Measurements from ENCODE around the gene SETD4.
"Not testable (repeated sequence)": the region's sequence is repeated elsewhere in the genome, so short reads cannot be mapped to it uniquely, and the experiment has no call there.

The SETD4 gene

DNA sequence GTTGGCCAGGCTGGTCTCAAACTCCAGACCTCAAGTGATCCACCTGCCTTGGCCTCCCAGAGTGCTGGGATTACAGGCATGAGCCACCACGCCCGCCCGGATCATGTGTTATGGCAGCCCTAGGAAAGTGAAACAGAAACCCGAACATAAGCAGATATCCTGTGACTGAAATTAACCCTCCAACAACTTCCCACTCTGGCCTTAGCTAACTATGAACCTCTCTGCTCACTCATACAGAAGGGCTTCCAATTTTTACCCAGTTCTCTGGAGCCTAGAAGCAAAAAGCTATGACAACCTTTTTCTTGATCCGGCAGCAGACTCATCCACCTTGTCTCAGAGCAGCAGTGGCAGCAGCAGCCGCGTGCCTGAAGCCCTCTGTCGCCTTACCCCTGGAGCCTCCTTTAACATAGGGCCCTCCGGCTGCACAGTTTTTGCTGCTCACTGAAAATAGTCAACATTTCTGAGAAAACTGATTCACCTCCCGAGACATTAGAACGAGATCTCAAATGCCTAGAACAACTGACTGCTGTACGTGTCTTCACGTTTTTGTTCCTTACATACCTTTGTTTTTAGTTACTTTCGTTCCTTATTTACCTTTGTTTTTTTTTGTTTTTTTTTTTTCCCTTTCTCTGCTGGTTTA is 18.8 kb upstream of the SETD4 start:
- no peak for DNase-seq (ENCODE audit: low spot score)

DNA sequence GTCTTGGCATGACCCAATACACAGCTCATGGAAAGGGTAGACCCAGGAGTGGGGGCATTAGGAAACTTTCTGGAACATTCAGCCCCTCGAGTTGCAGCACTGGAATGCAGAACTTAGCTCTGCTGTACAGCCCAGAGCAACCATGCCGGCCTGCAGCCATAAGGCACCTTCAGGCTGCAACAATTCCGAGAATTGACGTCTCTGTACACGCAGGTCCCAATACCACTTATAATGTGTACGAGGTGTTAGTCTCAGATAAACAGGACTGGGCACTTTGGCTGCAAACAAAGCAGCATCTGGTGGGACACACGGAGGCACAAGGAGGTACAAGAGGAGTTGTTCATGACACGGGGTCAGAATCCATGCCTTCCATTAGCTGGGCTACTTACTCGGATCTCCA is 17.4 kb upstream of the SETD4 start:
- DNase-seq (ENCODE audit: low spot score), result no peak

DNA sequence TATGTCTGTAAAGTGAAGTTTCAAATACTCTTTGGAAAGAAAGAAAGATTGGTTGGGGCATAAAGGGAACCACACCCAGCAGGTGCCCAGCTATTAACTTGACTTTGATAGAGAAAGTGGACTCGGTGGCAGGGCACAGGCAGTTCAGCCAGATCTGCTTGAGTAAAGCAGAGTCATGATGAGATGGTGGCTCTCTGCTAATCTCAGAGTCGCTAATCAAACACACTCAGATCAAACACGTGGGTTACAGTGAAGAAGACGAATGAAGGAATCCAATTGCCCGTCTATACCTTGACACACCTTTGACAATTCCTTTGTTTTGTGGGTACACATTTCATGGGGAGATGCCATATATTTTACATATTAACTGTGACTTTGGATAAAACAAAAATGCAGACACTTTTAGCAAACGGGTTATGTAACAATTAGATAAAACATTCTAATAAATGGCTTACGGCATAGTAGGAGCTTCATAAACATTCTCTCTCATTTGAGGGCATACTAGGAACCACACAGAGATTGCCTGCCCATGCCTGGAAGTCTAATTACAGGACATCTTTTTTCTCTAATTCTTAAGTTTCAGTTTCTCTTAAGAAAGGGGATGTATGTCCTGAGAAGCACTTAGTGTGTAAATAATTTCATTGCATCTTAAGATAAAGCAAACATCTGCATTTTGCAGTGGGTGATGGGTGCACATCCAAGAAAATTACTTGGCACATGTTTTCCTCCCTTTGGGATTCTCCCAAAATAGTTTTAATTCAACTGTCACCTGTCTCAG is 16.7 kb upstream of the SETD4 start:
- DNase-seq (ENCODE audit: low spot score), result no peak

DNA sequence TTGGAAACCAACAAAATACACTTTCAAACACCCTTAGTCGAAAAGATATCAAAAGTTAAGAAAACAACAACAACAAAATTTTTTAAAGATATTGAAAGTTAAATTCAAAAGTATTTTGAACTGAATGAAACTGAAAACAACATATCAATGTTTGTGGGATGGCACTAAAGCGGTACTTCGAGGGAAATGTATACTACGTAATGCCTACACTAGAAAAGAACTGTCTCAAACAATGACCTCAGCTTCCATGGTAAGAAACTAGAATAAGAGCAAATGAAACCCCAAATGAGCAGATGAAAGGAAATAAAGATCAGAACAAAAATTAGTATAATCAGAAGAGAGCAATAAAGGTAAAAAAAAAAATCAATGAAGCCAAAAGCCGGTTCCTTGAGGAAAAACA is 15.6 kb upstream of the SETD4 start:
- no peak for DNase-seq (ENCODE audit: low spot score)

DNA sequence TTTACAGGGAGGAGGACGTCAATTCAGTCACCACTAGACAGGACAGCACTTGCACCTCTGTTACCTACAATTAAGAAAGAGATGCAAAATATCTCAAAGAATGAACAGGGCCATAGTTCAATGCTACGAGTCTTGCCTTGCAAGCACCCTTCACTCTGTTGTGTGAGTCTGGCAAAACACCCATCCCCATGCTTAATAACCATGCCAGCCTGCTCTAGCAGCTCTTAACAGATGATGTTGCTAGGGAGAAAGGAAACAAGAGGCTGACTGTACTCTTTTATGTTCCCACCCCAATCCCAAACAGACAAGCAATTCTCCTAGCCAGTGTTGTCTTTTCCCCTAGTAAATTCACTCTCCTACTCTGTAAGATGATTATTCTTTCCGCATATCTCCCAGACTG is 14.8 kb upstream of the SETD4 start:
- no peak for DNase-seq (ENCODE audit: low spot score)

DNA sequence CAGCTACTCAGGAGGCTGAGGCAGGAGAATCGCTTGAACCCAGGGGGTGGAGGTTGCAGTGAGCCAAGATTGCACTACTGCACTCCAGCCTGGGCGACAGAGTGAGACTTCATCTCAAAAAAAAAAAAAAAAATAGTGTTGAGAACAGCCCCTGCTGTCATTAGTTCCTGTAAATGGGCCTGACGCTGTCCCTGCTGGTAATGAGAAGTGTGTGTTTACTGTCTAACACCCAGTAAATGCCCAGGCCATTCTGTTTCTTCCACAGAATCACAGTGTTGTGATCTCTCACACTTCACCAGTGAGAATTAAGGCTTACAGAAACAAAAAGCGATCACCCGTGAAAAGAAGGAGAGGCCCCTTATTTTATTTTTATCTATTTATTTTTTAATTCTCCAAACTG is 13.6 kb upstream of the SETD4 start:
- not testable (repeated sequence) for DNase-seq (ENCODE audit: low spot score)

DNA sequence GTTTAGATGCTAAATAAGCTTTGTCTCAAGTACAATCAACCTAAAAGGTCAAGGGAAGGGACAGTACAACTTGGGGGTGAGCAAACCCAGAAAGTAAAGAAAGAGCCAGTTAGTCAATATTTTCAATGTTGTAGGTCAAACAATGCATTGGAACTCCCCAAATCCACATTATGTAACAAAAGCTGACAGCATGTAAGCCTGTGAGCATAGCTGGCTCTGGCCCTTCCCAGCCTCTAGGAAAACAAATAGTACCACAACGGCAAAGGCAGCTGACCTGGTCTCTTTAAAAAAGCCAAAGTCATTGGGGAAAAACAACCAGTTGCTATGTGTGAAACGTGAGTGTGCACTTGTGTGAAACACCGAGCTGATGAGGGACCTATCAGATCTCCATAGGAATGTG is 12.9 kb upstream of the SETD4 start:
- DNase-seq (ENCODE audit: low spot score), result no peak

DNA sequence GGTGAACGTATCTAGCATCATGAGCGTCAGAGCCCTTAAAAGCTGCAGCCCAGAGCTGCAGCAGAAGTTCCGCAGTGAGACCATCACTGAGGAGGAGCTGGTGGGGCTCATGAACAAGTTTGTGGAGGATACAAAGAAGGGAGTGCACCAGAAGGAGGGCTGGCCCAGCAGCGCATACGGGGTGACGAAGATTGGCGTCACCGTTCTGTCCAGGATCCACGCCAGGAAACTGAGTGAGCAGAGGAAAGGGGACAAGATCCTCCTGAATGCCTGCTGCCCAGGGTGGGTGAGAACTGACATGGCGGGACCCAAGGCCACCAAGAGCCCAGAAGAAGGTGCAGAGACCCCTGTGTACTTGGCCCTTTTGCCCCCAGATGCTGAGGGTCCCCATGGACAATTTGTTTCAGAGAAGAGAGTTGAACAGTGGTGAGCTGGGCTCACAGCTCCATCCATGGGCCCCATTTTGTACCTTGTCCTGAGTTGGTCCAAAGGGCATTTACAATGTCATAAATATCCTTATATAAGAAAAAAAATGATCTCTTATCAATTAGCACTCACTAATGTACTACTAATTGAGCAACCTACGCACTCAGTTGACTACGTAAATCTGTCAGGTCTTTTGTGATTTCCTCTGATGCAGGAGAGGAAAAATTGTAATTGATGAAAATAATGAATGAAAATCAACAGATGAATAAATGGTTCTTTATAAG is 12.3 kb upstream of the SETD4 start:
- DNase-seq (ENCODE audit: low spot score), result no peak

DNA sequence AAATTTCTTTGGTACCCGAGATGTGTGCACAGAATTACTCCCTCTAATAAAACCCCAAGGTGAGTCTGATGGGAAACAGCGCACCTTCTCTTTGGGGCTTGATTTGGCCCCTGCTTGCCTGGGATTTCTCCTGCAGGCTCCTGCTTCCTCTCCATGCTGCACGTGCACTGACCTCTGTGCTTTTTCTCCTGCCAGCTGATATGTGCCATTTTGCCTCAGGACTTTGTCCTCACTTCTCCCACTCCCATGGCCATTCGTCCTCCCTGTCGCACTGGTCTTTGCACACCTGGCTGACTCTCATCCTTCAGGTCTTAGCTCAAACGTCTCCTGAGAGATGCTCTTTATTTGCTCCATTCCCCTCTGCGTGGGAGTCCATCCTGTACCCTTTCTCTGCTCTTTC is 10.7 kb upstream of the SETD4 start:
- DNase-seq (ENCODE audit: low spot score), result no peak

DNA sequence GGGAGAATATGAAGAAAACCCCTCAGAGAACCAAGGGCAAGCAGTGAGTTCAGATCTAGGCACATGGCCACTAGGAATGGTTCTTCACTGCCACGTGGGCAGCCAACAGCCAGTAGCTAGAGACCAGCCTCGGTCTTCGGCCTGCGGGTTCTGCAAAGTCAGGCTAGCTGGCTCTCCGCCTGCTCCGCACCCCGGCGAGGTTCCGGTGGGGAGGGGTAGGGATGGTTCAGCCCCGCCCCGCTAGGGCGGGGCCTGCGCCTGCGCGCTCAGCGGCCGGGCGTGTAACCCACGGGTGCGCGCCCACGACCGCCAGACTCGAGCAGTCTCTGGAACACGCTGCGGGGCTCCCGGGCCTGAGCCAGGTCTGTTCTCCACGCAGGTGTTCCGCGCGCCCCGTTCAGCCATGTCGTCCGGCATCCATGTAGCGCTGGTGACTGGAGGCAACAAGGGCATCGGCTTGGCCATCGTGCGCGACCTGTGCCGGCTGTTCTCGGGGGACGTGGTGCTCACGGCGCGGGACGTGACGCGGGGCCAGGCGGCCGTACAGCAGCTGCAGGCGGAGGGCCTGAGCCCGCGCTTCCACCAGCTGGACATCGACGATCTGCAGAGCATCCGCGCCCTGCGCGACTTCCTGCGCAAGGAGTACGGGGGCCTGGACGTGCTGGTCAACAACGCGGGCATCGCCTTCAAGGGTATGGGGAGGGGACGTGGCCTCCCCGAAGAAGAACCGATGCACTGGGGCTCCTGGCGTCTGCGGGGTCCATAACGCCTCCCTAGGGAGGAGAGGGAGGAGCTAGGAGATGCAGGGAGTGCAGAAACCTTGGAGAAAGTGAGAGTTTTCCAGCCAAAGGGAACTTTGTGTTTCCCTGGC is 9.6 kb upstream of the SETD4 start, which contains the start of gene CBR1:
CBR1 (plus strand) TSS at position 312 of the 871 bp plus-strand sequence; CDS start at position 404, 92 bp downstream.
- peak; percentile 89 for DNase-seq (ENCODE audit: low spot score)

DNA sequence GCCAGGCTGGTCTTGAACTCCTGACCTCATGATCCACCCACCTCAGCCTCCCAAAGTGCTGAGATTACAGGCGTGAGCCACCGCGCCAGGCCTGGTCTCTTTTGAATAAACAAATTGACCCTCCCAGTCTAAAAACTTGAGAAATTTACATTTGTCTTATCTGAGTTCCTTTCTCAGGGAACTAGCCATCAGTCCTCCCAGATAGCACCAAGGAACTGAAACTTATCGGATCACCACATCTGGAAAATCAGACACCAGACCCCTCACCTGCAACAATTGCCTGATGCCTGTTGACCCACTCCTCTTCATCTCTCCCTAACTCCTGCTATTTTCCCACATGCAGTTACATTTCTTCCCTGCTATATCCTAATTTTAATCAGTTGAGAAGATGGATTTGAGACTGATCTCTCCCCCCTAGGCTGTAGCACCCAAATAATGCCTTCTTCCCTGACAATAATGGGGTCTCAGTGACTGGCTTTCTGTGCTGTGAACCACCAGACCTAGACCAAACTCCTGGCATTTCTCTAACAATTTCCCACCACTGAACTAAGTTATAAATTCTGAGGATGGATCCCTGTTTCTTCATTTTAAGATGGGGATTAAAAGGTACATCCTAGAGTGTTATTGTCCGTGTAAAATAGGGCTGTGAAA is 8.5 kb upstream of the SETD4 start:
- DNase-seq (ENCODE audit: low spot score), result no peak

DNA sequence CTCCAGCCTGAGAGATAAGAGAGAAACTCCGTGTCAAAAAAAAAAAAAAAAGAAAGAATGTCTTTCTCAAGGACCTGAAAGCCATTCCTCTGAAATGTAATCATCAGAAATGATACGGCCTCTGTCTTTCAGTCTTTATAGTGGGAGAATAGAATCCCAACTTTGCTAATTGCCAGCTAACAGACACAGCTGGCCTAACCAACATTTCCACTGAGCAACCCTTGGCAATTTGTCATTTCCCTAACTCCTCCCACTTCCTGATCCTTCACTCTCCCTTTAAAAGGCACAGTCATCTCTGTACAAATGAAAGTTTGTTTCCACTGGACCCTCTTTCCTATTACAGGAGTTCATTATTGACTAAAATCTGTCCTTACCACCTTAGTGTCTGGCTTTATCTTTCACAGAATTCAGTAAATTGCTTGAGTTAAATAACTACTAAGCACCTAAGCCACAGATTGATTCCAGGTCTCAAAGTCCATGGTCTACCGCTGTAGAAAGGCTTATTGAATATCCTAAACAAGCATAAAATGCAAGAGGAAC is 5.2 kb upstream of the SETD4 start:
- DNase-seq (ENCODE audit: low spot score), result no peak

DNA sequence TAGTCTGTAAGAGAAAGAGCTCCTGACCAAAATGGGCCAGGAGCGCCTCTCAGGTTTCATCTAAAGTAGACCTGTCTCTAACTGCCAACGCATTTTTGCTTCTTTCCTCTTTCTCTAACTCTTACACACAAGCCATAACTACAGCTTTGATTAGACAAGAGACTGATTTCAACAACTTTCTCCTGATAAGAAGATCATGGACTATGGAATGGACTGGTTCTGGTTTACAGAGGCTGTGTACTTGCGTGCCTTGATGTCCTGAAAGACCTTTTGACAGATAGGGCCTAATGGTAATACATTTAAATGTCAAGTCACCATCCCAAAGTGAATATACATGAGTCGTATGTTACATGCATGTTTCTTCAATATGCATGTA is 3.7 kb upstream of the SETD4 start:
- DNase-seq (ENCODE audit: low spot score), result no peak

DNA sequence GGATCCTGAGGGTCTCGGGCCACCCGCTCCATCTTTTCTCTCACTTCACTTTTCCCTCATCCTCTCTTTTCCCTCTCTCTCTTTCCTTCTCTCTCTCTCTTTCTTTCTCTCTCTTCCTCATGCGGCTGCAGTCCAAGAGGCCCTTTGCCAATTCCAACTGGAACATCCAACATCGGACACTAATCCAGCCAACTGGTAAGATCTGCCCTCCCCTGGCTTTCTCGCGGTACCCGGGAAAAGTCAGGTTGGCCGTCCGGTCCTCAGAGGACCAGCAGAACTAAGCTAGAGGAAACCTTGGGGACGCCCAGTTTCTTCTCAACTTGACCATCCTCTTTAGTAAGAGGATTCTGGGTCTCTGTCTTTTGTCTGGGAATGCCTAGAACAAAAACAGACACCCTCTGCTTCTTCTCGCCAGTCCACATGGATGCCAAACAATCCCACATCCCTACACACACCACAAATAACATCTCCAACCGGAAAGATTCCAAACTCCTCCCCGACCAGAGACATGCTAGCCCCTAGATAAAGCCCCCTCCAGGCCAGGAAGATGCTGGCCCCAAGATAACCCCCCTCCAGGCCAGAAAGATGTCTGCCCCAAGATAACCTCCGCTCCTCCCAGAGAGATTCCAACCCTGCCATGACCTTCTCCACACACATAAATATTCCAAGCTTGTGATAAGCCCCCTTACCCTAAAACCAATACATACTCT is 3.2 kb upstream of the SETD4 start:
- DNase-seq (ENCODE audit: low spot score), result no peak

DNA sequence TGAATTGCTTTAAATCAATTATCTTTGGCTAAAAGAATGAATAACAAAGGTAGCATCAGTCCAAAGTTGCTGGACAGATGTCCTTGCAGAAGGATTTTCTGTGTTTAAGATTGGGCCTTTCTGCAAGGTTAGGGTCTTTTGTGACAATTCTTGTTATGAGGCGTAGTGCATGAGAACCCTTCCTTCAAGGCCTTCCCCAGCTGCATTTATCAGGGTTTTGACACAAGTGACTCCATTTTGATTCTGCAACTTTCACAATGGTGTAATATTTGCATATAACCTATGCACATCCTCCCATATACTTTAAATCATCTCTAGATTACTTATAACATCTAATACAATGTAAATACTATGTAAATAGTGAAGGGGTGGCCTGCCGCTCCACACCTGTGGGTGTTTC is 1.1 kb upstream of the SETD4 start:
- no peak for DNase-seq (ENCODE audit: low spot score)

DNA sequence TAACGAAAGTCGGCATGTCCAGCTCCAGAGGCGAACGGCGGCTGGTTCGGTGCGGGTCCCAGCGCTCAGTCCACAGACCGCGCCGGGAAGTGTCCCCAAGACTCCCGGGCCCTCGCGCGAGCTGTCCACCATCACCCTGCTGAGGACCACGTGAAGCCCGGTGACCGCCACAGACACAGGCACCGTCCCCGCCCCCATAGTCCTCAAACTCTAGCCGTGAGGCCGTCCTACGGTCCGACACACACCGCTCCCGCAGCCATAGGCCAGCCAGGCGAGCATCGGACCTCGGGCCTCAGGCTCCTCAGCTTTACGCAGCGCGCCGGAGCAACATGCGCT is 535 bp downstream of the SETD4 start:
- DNase-seq (ENCODE audit: low spot score), result peak; percentile 77

DNA sequence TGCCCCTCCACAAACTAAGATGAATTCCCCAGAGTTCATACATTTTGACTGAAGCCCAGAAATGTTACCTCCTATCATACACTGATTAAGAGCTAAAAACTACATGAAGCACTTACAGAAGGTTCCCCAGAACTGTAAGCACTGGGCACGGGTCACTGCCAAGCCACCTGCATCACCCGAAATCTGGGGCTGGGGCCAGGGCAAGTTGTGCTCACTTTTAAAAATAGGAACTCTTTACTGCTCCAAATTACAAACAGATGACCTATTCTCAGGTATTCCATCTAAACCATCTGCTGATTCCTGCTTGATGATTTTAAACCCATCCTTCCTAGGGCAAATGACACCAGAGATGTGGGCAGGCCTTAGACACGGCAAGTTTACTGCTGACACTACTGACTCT is 4.8 kb downstream of the SETD4 start:
- no peak for DNase-seq (ENCODE audit: low spot score)

DNA sequence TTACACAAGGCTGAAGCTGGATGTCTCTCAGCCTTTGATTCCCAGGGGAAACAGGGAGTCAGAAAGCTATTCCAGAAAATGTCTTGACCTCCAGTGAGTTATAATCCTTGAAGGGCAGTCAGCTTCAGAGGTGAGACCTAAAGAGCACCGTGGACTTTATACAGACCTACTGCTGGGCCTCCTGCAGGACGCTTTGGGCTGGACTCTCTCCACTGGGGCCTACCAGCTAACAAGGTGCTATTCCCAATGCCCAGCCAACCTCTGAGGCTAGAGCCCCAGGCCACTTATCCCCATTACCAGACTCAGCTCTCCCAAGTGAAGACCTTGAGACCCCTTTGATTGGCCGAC is 6.6 kb downstream of the SETD4 start:
- DNase-seq (ENCODE audit: low spot score), result no peak

DNA sequence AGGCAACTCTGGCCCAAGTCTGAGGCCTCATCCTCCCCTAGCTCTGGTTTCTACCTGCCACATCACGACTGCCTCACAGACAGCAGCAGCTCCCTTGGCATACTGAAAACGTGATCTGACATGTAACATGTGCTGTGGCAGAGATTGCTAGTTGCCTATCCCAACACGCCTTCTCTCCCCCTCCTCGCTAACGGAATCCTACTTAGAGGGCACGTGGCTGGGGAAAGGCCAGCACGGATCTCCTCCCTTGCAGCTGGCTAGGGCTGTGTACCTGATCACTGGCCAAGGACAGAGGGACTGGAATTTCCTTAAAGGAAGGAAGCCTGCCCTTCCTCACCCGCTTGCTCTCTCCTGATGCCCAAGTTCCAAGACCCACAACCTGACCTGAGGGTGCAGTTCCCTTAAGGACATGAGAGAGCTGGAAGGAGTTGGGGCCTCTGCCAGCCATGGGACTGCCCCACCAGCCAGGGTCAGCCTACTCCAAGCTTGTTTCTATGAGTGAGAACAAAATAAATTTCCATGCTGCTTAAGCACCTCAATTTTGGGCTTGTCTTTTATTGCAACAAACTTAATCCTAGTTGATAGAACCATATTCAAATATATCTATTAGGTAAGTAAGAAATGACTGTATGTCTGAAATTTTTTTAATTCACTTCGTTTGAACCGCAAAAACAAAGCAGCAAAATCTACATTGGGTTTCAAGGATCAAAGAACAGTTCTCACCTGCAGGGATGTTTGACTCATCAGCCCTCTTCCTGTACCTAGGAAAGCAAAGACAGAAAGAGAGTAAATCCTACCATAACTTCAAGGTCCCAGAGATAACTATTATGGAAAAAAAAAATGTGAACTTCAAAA is 7.2 kb downstream of the SETD4 start:
- no peak for DNase-seq (ENCODE audit: low spot score)

DNA sequence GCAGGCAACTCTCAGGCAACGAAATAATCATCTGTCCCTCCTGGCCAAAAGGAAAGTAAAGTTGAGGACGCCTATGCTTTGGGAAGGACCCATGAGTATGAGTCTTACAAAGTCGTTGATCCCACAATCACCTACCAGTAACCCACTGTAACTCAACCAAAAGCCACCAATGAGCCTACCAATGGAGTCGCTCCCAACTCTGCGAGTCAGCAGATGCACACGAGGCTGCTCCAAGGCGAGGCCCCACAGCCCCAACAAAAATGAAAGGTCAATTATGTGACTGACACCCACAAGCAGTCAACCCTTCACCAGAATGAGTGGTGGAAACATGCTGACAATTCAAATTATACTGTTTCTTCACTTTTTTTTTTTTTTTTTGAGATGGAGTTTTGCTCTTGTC is 12.0 kb downstream of the SETD4 start:
- DNase-seq (ENCODE audit: low spot score), result no peak

All from iPS-NIHi11 (cell line).